ENCODE measurements around the gene TNS3.

The TNS3 gene

GRCh38 chr7:47335557-47336471, 246.1 kb downstream of the TNS3 start:
- DNase-seq, result peak; percentile 65

- DNase-seq, result no peak
These were observed 246.8 kb downstream of the TNS3 start for GRCh38 chr7:47335071-47335470.

GRCh38 chr7:47333959-47334358, 248.0 kb downstream of the TNS3 start:
- no peak for DNase-seq

- no peak for DNase-seq
These were observed 248.4 kb downstream of the TNS3 start for GRCh38 chr7:47333554-47333887.

GRCh38 chr7:47332681-47333553, 249.0 kb downstream of the TNS3 start:
- no peak for DNase-seq

GRCh38 chr7:47332213-47332612, 249.7 kb downstream of the TNS3 start:
- DNase-seq, result no peak

- DNase-seq, result no peak
These were observed 250.7 kb downstream of the TNS3 start for GRCh38 chr7:47331179-47331565.

GRCh38 chr7:47330561-47331178, 251.2 kb downstream of the TNS3 start:
- no peak for DNase-seq

- no peak for DNase-seq
These were observed 251.9 kb downstream of the TNS3 start for GRCh38 chr7:47330026-47330425.

- DNase-seq, result peak; percentile 53
These were observed 252.5 kb downstream of the TNS3 start for GRCh38 chr7:47329320-47329926.

- no peak for DNase-seq
These were observed 253.3 kb downstream of the TNS3 start for GRCh38 chr7:47328392-47329319.

- DNase-seq, result peak; percentile 93
These were observed 254.1 kb downstream of the TNS3 start for GRCh38 chr7:47327698-47328391.

- no peak for DNase-seq
These were observed 254.6 kb downstream of the TNS3 start for GRCh38 chr7:47327346-47327697.

- peak; percentile 74 for DNase-seq
These were observed 255.1 kb downstream of the TNS3 start for GRCh38 chr7:47326808-47327207.

- DNase-seq, result no peak
These were observed 255.7 kb downstream of the TNS3 start for GRCh38 chr7:47326220-47326619.

GRCh38 chr7:47325337-47325736, 256.6 kb downstream of the TNS3 start:
- DNase-seq, result no peak

- no peak for DNase-seq
These were observed 258.0 kb downstream of the TNS3 start for GRCh38 chr7:47323904-47324303.

GRCh38 chr7:47322731-47323130, 259.2 kb downstream of the TNS3 start:
- DNase-seq, result no peak

- DNase-seq, result no peak
These were observed 261.6 kb downstream of the TNS3 start for GRCh38 chr7:47320296-47320695.

- no peak for DNase-seq
These were observed 263.3 kb downstream of the TNS3 start for GRCh38 chr7:47318395-47319182.

Measured in left hindlimb (tissue), 1 donor.